GM21360 (cell line): ENCODE results near the gene GJC2.
"Not testable (repeated sequence)": the region's sequence is repeated elsewhere in the genome, so short reads cannot be mapped to it uniquely, and the experiment has no call there.

Experiments used
- ATAC-seq: cut with Tn5 transposase; IDR thresholded peaks from one replicate; pipeline ENCODE4 v1.9.1; 2021; ENCODE audit warnings: mild to moderate bottlenecking, moderate library complexity; ENCODE audit not compliant: unreplicated experiment

Gene GJC2

GRCh38 chr1:228184152-228184551 lies 34.4 kb downstream of the GJC2 start:
- ATAC-seq, result no peak

GRCh38 chr1:228185641-228185965 lies 35.9 kb downstream of the GJC2 start:
- ATAC-seq, result no peak

- not testable (repeated sequence) for ATAC-seq
Observed at GRCh38 chr1:228188249-228188648, 38.5 kb downstream of the GJC2 start.

- ATAC-seq, result no peak
Observed at GRCh38 chr1:228190182-228190581, 40.5 kb downstream of the GJC2 start.

GRCh38 chr1:228190778-228191177 lies 41.0 kb downstream of the GJC2 start:
- ATAC-seq, result no peak

- ATAC-seq, result no peak
Observed at GRCh38 chr1:228194436-228194835, 44.7 kb downstream of the GJC2 start.

GRCh38 chr1:228194921-228195812 lies 45.4 kb downstream of the GJC2 start:
- no peak for ATAC-seq

GRCh38 chr1:228197555-228198147 lies 47.9 kb downstream of the GJC2 start:
- ATAC-seq, result no peak

- ATAC-seq, result no peak
Observed at GRCh38 chr1:228198977-228199590, 49.4 kb downstream of the GJC2 start.

GRCh38 chr1:228204958-228205357 lies 55.2 kb downstream of the GJC2 start:
- no peak for ATAC-seq

GRCh38 chr1:228205526-228206436 lies 56.1 kb downstream of the GJC2 start:
- ATAC-seq, result no peak

GRCh38 chr1:228206582-228207351 lies 57.0 kb downstream of the GJC2 start:
- ATAC-seq, result no peak

- no peak for ATAC-seq
Observed at GRCh38 chr1:228207381-228207810, 57.7 kb downstream of the GJC2 start.

- no peak for ATAC-seq
Observed at GRCh38 chr1:228207851-228208821, 58.4 kb downstream of the GJC2 start, which contains the start of gene OBSCN. Gene OBSCN (plus strand): TSS chr1:228208044. CDS start chr1:228211784, 3,740 bp downstream.

- no peak for ATAC-seq
Observed at GRCh38 chr1:228208831-228209551, 59.3 kb downstream of the GJC2 start.
